Anterior cingulate cortex (tissue), 58 donors: ENCODE results near the gene FOXC2.
A peak's percentile ranks its signal among the peaks of the same experiment; 100 is the strongest.

ENCODE experiments used
- DNase-seq, 58 donors: peaks; one replicate each; lab custom pipeline; 2025; lab: John Stamatoyannopoulos, UW

Gene FOXC2

DNA sequence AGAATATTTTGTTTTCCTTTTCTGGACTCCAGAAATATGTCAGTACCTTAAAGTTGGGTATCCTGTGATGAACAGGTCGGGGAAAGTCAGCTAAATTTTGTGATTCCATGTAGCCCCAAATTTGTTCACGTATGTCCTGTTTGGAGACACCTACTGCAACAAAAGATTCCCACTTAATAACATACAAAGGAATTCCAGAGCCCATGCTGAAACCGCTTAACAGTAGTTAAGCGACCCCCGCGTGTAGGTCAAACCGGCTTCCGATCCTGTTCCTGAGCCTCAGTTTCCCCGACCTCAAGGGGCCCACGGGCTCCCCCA is 12.1 kb upstream of the FOXC2 start:
- peak in 1 of 58 donors; percentile 59 for DNase-seq

DNA sequence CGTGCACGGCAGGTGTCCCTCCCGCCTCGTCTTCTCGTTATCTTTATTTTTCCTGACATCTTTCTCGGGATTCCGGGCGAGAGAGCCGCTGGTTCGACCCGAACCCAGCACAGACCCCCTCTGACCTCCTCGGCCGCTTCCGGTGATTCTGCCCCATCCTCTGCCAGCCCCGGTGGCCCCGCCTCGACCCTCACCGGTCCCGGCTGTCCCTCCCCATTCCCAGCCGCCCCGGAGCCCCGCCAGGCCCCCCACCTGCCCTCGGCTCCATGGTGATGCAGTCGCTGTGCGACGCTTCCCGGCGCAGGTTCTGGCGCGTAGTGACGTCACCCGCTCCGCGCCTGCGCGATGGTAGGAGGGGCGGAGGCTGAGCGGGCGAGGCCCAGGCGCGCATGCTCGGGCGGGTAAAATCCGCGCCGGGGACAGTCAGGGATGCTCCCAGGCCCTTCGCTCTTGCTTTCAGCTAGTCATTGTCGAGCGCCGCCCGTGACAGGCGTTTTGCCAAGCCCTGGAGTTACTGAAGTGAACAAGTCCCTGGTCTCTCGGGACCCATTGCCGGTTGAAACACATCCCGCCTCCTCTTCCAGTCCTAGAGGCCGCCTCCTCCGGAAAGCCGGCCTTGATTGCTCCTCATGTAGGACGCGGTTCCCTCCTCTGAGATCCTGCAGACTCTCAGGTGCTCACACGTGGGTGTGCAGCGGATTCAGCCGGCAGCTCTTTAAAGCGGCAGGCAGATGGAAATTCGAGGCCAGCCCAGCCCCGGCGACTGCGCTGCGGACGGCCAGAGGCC is 11.5 kb upstream of the FOXC2 start, which contains the start of gene MTHFSD:
MTHFSD (minus strand) TSS at position 319 of the 787 bp plus-strand sequence; CDS start at position 268, 51 bp downstream.
- DNase-seq = peak in 57 of 58 donors; percentile 47 to 97 (median 85)

GRCh38 chr16:86555704-86556075 is 10.9 kb upstream of the FOXC2 start:
- DNase-seq = no peak

- no peak for DNase-seq
Measured at GRCh38 chr16:86556576-86556975, 10.1 kb upstream of the FOXC2 start.

DNA sequence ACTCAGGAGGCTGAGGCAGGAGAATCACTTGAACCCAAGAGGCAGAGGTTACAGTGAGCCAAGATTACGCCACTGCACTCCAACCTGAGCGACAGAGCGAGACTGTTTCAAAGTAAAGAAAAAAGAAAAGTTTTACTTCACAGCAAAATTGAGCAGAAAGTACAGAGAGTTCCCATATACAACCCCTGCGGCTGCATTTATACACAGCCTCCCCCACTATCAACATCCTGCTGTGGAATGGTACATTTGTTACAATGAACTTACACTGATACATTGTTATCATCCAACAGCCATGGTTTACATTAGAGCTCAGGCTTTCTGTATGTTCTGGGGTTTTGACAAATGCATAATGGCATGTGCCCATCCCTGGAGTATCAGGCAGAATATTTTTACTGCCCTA is 9.0 kb upstream of the FOXC2 start:
- DNase-seq = no peak

GRCh38 chr16:86558355-86559193 is 8.1 kb upstream of the FOXC2 start:
- DNase-seq = no peak

DNA sequence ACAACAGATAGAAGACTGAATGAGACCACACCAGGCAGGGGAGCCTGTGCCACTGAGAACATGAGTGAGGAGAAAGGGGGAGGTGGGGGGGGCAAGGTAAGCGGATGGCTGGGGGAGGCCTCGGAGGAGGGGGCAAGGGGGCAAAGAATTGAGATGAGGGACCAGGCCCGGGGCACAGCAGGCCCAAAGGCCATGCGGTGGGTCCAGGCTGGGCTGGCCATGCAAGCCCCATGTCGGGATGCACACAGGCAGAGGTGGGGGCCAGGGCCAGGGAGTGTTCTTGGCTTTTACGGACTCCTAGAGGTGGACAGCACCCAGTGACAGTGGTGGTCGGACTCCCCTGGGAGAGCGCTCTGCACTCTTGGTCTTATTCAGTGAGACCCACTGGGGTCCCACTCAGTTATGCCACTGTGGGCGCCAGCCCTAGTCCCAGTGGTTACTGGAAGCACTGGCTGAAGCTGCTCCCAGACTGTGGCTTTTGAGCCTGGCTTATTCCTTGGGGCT is 6.8 kb upstream of the FOXC2 start:
- no peak for DNase-seq

DNA sequence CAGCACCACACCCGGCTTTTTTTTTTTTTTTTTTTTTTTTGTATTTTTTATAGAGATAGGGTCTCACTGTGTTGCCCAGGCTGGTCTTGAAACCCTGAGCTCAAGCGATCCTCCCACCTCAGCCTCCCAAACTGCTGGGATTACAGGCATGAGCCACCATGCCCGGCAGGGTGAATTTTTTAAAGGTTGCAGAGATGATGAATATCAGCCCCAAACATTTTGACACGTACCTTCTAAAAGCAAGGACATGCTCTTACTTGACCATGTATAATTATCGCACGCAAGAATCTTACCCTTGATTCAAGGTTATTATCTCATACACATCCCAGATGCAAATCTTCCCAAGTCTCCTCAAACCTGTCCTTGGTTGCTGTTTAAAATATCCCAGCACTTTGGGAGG is 4.3 kb upstream of the FOXC2 start:
- DNase-seq = no peak

GRCh38 chr16:86563469-86564345 is 2.9 kb upstream of the FOXC2 start:
- peak in 57 of 58 donors; percentile 14 to 91 (median 74) for DNase-seq

DNA sequence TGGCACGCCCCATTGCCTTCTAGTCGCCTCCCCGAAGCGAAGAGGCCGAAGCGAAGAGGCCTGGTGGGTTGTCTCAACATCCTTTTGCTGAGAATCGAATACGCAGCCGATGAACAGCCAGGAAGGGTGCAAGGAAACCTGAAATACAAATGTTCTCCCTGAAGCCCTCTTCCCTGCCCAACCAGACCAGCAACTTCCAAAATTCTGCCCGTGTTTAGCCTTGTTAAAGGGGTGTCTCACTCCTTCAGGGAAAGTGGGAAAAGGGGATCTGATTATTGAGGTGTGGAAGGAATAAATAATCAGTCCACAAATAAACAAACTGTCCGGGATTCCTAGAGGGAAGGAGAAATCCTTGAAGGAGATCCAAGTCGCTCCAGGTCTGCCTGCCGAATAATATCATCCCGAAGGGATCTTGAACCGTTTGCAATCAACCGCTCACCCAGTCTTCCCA is 1.4 kb upstream of the FOXC2 start:
- no peak for DNase-seq

- no peak for DNase-seq
Measured at GRCh38 chr16:86565644-86566511, 751 bp upstream of the FOXC2 start.

DNA sequence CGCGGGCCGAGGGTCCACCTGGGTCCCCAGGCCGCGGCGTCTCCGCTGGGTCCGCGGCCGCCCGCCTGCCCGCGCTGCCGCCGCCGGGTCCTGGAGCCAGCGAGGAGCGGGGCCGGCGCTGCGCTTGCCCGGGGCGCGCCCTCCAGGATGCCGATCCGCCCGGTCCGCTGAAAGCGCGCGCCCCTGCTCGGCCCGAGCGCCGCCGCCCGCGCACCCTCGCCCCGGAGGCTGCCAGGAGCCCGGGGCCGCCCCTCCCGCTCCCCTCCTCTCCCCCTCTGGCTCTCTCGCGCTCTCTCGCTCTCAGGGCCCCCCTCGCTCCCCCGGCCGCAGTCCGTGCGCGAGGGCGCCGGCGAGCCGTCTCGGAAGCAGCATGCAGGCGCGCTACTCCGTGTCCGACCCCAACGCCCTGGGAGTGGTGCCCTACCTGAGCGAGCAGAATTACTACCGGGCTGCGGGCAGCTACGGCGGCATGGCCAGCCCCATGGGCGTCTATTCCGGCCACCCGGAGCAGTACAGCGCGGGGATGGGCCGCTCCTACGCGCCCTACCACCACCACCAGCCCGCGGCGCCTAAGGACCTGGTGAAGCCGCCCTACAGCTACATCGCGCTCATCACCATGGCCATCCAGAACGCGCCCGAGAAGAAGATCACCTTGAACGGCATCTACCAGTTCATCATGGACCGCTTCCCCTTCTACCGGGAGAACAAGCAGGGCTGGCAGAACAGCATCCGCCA is 504 bp downstream of the FOXC2 start:
- DNase-seq = no peak

DNA sequence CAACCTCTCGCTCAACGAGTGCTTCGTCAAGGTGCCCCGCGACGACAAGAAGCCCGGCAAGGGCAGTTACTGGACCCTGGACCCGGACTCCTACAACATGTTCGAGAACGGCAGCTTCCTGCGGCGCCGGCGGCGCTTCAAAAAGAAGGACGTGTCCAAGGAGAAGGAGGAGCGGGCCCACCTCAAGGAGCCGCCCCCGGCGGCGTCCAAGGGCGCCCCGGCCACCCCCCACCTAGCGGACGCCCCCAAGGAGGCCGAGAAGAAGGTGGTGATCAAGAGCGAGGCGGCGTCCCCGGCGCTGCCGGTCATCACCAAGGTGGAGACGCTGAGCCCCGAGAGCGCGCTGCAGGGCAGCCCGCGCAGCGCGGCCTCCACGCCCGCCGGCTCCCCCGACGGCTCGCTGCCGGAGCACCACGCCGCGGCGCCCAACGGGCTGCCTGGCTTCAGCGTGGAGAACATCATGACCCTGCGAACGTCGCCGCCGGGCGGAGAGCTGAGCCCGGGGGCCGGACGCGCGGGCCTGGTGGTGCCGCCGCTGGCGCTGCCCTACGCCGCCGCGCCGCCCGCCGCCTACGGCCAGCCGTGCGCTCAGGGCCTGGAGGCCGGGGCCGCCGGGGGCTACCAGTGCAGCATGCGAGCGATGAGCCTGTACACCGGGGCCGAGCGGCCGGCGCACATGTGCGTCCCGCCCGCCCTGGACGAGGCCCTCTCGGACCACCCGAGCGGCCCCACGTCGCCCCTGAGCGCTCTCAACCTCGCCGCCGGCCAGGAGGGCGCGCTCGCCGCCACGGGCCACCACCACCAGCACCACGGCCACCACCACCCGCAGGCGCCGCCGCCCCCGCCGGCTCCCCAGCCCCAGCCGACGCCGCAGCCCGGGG is 1.3 kb downstream of the FOXC2 start:
- no peak for DNase-seq

- no peak for DNase-seq
Measured at GRCh38 chr16:86568677-86569623, 2.3 kb downstream of the FOXC2 start.

DNA sequence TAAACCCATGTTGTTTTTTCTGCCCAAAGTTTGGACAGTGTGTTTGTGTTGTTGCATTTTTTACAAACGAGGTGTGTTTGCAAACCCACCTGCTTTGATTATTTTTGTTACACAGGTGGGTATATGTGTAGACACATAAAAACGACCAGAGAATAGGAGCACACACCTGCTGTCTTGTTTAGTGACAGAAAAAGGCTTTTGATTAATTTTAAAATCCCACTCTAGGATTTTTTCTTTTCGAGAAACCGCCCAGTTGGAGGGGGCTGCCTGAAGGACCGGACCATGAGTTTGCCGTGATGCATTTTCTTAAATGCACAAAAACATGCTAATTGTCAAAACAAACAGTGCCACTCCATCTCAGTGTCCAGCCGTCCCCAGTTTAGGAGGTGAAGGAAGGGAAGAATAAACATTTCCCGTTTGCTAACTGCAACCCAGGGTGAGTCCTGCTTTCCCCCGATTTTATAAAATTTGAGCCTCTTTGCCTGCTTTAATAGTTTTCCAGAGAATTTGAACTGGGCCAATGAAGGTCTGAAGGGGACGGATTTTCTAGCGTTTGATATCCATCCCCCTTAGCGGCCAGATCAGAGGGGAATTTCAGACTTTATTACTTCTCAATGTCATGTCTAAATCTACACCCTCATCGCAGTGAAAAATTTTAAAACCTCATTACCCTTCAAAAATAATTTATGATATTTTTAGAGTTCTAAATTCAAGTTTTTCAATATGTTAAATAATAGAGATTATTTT is 3.2 kb downstream of the FOXC2 start:
- no peak for DNase-seq
